Measurements from ENCODE around the gene ILDR2.

ILDR2 gene

DNA sequence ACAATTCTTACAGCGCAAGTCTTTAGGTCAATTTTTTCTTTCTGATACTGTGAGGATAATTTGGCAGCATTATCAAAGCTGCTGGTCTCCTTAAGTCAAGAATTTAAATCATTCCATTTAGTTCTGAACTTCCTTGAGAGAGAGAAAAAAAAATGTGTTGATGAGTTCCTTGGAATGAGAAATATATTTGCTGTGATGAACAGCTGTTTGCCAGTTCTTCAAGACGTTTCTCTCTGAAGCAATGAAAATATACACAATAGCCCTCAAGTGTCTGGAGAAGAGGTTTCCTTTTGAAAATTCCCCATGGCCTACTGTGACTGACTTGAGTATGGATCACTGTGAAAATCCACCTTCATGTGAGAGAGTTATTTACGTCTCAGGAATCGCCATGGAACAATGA is 68.3 kb downstream of the ILDR2 start:
- Histone ChIP-seq H3K18ac (ENCODE audit: low read length) (no peak overlapping the region), H3K4me3 (ENCODE audit: low read depth, low read length) (no peak overlapping the region), H4K91ac (ENCODE audit: low read depth, low read length) (no peak overlapping the region), H3K27ac (ENCODE audit: low read depth, low read length) (peak overlapping the region; percentile 29), H2BK5ac (ENCODE audit: low read depth, low read length, poor library complexity) (peak overlapping the region; percentile 5), H3K79me1 (ENCODE audit: low read length) (peaks cover 17% of the 10 kb centered on the region), H3K9ac (ENCODE audit: low read length) (no peak overlapping the region), H3K4ac (ENCODE audit: low read depth, low read length) (no peak overlapping the region), H3K27me3 (ENCODE audit: insufficient read depth, low read length) (no peaks in the 10 kb centered on the region), H4K8ac (ENCODE audit: low read depth, low read length) (no peak overlapping the region), H4K12ac (ENCODE audit: low read depth, low read length) (no peak overlapping the region), H3K9me3 (ENCODE audit: insufficient read depth, low read depth, low read length) (peaks cover 2% of the 10 kb centered on the region), H2AK5ac (ENCODE audit: low read length) (no peak overlapping the region), H3K4me1 (ENCODE audit: control insufficient read depth in 1 of 2, insufficient read depth in 2 of 2, low read length in 2 of 2) (peaks cover 0 to 7% of the 10 kb centered on the region in 2 experiments), H2BK120ac (ENCODE audit: insufficient read depth, low read length, poor library complexity) (no peak overlapping the region), H2AFZ (ENCODE audit: insufficient read depth, low read length, poor library complexity) (no peak overlapping the region), H3K79me2 (ENCODE audit: control insufficient read depth, insufficient read depth, low read length, poor library complexity) (no peaks in the 10 kb centered on the region), H3K4me2 (ENCODE audit: low read length) (no peak overlapping the region), H3K14ac (ENCODE audit: low read length) (no peak overlapping the region), H3K36me3 (ENCODE audit: control insufficient read depth in 1 of 2, insufficient read depth in 2 of 2, low read length in 2 of 2) (no peaks in the 10 kb centered on the region), H2BK12ac (ENCODE audit: low read length) (no peak overlapping the region), H3K23ac (ENCODE audit: low read length) (no peak overlapping the region)
- WGBS (ENCODE audit: extremely low coverage, insufficient coverage, insufficient read length) = no CpG with 5 or more reads among the region's 4 CpGs
- DNase-seq = peak; percentile 30 to 82

- DNase-seq = peak; percentile 84 to 98
- WGBS (ENCODE audit: extremely low coverage, insufficient coverage, insufficient read length) = no CpG with 5 or more reads among the region's 3 CpGs
- H2BK12ac ChIP-seq (ENCODE audit: low read length) = no peak overlapping the region
Measured at GRCh38 chr1:166906647-166907046, 68.7 kb downstream of the ILDR2 start.

GRCh38 chr1:166905900-166906299 is 69.4 kb downstream of the ILDR2 start:
- no peak overlapping the region for H2BK12ac ChIP-seq (ENCODE audit: low read length)
- peak overlapping the region; percentile 38 for H4K91ac ChIP-seq (ENCODE audit: low read depth, low read length)
- H3K36me3 ChIP-seq (ENCODE audit: control insufficient read depth in 1 of 2, insufficient read depth in 2 of 2, low read length in 2 of 2) = no peaks in the 10 kb centered on the region
- no peak overlapping the region for H3K23ac ChIP-seq (ENCODE audit: low read length)
- no peak overlapping the region for H2AK5ac ChIP-seq (ENCODE audit: low read length)
- H4K12ac ChIP-seq (ENCODE audit: low read depth, low read length) = no peak overlapping the region
- H4K8ac ChIP-seq (ENCODE audit: low read depth, low read length) = no peak overlapping the region
- no peak overlapping the region for H2BK120ac ChIP-seq (ENCODE audit: insufficient read depth, low read length, poor library complexity)
- peaks cover 2% of the 10 kb centered on the region for H3K9me3 ChIP-seq (ENCODE audit: insufficient read depth, low read depth, low read length)
- H3K14ac ChIP-seq (ENCODE audit: low read length) = no peak overlapping the region
- H3K4ac ChIP-seq (ENCODE audit: low read depth, low read length) = no peak overlapping the region
- H3K4me2 ChIP-seq (ENCODE audit: low read length) = no peak overlapping the region
- peak; percentile 79 to 94 for DNase-seq
- H3K9ac ChIP-seq (ENCODE audit: low read length) = no peak overlapping the region
- H2AFZ ChIP-seq (ENCODE audit: insufficient read depth, low read length, poor library complexity) = no peak overlapping the region
- H3K4me3 ChIP-seq (ENCODE audit: low read depth, low read length) = no peak overlapping the region
- H3K18ac ChIP-seq (ENCODE audit: low read length) = no peak overlapping the region
- H3K4me1 ChIP-seq (ENCODE audit: control insufficient read depth in 1 of 2, insufficient read depth in 2 of 2, low read length in 2 of 2) = peaks cover 5 to 9% of the 10 kb centered on the region in 2 experiments
- peak overlapping the region; percentile 3 for H2BK5ac ChIP-seq (ENCODE audit: low read depth, low read length, poor library complexity)
- H3K27ac ChIP-seq (ENCODE audit: low read depth, low read length) = peak overlapping the region; percentile 57
- no peaks in the 10 kb centered on the region for H3K79me2 ChIP-seq (ENCODE audit: control insufficient read depth, insufficient read depth, low read length, poor library complexity)
- H3K79me1 ChIP-seq (ENCODE audit: low read length) = peaks cover 17% of the 10 kb centered on the region
- H3K27me3 ChIP-seq (ENCODE audit: insufficient read depth, low read length) = no peaks in the 10 kb centered on the region
- no CpG with 5 or more reads among the region's 3 CpGs for WGBS (ENCODE audit: extremely low coverage, insufficient coverage, insufficient read length)

More at GRCh38 chr1:166906647-166907046, 68.7 kb downstream of the ILDR2 start:
- Histone ChIP-seq H2BK5ac (ENCODE audit: low read depth, low read length, poor library complexity) (peak overlapping the region; percentile 5), H4K8ac (ENCODE audit: low read depth, low read length) (no peak overlapping the region), H3K18ac (ENCODE audit: low read length) (no peak overlapping the region), H3K9ac (ENCODE audit: low read length) (no peak overlapping the region), H3K4me1 (ENCODE audit: control insufficient read depth in 1 of 2, insufficient read depth in 2 of 2, low read length in 2 of 2) (peaks cover 2 to 7% of the 10 kb centered on the region in 2 experiments), H2AFZ (ENCODE audit: insufficient read depth, low read length, poor library complexity) (no peak overlapping the region), H3K4ac (ENCODE audit: low read depth, low read length) (no peak overlapping the region), H3K79me2 (ENCODE audit: control insufficient read depth, insufficient read depth, low read length, poor library complexity) (no peaks in the 10 kb centered on the region), H4K12ac (ENCODE audit: low read depth, low read length) (no peak overlapping the region), H3K79me1 (ENCODE audit: low read length) (peaks cover 17% of the 10 kb centered on the region), H3K4me3 (ENCODE audit: low read depth, low read length) (no peak overlapping the region), H2BK120ac (ENCODE audit: insufficient read depth, low read length, poor library complexity) (no peak overlapping the region), H3K4me2 (ENCODE audit: low read length) (no peak overlapping the region), H3K27me3 (ENCODE audit: insufficient read depth, low read length) (no peaks in the 10 kb centered on the region), H2AK5ac (ENCODE audit: low read length) (no peak overlapping the region), H3K36me3 (ENCODE audit: control insufficient read depth in 1 of 2, insufficient read depth in 2 of 2, low read length in 2 of 2) (no peaks in the 10 kb centered on the region), H3K9me3 (ENCODE audit: insufficient read depth, low read depth, low read length) (peaks cover 2% of the 10 kb centered on the region), H3K23ac (ENCODE audit: low read length) (no peak overlapping the region), H3K27ac (ENCODE audit: low read depth, low read length) (peak overlapping the region; percentile 57), H4K91ac (ENCODE audit: low read depth, low read length) (no peak overlapping the region), H3K14ac (ENCODE audit: low read length) (no peak overlapping the region)

DNA sequence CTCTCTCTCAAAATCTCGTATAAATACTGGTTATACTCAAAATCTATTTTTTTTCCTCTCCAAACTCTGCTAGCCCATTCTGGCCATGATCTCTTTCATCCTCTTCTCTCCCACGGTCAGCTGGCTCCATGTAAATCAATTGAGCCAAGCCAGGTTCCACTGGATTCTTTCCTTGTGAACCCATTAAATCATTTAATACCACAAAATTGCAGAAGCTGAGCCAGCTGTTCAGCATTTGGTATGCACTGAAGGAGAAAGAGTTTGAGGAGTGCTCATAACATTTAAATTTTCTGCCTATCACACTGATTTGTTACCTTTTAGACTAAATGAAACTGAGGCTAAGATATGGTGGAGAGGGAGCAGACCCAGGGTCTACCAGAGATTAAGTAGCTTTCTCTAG is 70.2 kb downstream of the ILDR2 start:
- Histone ChIP-seq H4K8ac (ENCODE audit: low read depth, low read length) (no peak overlapping the region), H2AFZ (ENCODE audit: insufficient read depth, low read length, poor library complexity) (no peak overlapping the region), H2BK12ac (ENCODE audit: low read length) (no peak overlapping the region), H4K12ac (ENCODE audit: low read depth, low read length) (no peak overlapping the region), H4K91ac (ENCODE audit: low read depth, low read length) (no peak overlapping the region), H3K4me2 (ENCODE audit: low read length) (no peak overlapping the region), H3K9me3 (ENCODE audit: insufficient read depth, low read depth, low read length) (peaks cover 2% of the 10 kb centered on the region), H3K14ac (ENCODE audit: low read length) (no peak overlapping the region), H3K23ac (ENCODE audit: low read length) (no peak overlapping the region), H3K18ac (ENCODE audit: low read length) (no peak overlapping the region), H3K79me1 (ENCODE audit: low read length) (peaks cover 17% of the 10 kb centered on the region), H2AK5ac (ENCODE audit: low read length) (no peak overlapping the region), H3K27ac (ENCODE audit: low read depth, low read length) (peak overlapping the region; percentile 23), H2BK5ac (ENCODE audit: low read depth, low read length, poor library complexity) (no peak overlapping the region), H3K9ac (ENCODE audit: low read length) (no peak overlapping the region), H2BK120ac (ENCODE audit: insufficient read depth, low read length, poor library complexity) (no peak overlapping the region), H3K27me3 (ENCODE audit: insufficient read depth, low read length) (no peaks in the 10 kb centered on the region), H3K4me3 (ENCODE audit: low read depth, low read length) (no peak overlapping the region), H3K79me2 (ENCODE audit: control insufficient read depth, insufficient read depth, low read length, poor library complexity) (no peaks in the 10 kb centered on the region), H3K36me3 (ENCODE audit: control insufficient read depth in 1 of 2, insufficient read depth in 2 of 2, low read length in 2 of 2) (no peaks in the 10 kb centered on the region), H3K4me1 (ENCODE audit: control insufficient read depth in 1 of 2, insufficient read depth in 2 of 2, low read length in 2 of 2) (peaks cover 6 to 9% of the 10 kb centered on the region in 2 experiments), H3K4ac (ENCODE audit: low read depth, low read length) (no peak overlapping the region)
- 100% methylated on average over 1 of the region's 2 CpGs for WGBS (ENCODE audit: extremely low coverage, insufficient coverage, insufficient read length)
- DNase-seq = peak in 1 of 2 donors; percentile 41
